ENCODE results near the gene TSC22D1.
"Not testable (repeated sequence)": the region's sequence is repeated elsewhere in the genome, so short reads cannot be mapped to it uniquely, and the experiment has no call there.

DNA sequence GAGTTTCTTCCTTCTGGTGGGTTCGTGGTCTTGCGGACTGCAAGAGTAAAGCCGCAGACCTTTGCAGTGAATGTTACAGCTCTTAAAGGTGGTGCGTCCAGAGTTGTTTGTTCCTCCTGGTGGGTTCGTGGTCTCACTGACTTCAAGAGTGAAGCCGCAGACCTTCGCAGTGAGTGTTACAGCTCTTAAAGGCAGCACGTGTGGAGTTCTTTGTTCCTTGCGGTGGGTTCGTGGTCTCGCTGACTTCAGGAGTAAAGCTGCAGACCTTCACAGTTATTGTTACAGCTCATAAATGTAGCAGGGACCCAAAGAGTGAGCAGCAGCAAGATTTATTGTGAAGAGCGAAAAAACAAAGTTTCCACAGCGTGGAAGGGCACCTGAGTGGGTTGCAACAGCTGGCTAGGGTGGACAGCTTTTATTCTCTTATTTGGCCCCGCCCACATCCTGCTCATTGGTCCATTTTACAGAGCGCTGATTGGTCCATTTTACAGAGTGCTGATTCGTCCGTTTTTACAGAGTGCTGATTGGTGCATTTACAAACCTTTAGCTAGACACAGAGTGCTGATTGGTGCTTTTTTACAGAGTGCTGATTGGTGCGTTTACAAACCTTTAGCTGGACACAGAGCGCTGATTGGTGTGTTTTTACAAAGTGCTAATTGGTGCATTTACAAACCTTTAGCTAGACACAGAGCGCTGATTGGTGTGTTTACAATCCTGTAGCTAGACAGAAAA, 17.9 kb upstream of the TSC22D1 start:
- TF ChIP-seq, protein P1, sequence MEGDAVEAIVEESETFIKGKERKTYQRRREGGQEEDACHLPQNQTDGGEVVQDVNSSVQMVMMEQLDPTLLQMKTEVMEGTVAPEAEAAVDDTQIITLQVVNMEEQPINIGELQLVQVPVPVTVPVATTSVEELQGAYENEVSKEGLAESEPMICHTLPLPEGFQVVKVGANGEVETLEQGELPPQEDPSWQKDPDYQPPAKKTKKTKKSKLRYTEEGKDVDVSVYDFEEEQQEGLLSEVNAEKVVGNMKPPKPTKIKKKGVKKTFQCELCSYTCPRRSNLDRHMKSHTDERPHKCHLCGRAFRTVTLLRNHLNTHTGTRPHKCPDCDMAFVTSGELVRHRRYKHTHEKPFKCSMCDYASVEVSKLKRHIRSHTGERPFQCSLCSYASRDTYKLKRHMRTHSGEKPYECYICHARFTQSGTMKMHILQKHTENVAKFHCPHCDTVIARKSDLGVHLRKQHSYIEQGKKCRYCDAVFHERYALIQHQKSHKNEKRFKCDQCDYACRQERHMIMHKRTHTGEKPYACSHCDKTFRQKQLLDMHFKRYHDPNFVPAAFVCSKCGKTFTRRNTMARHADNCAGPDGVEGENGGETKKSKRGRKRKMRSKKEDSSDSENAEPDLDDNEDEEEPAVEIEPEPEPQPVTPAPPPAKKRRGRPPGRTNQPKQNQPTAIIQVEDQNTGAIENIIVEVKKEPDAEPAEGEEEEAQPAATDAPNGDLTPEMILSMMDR (conservative IDR thresholded peaks at IDR 0.05; ENCODE audit: low read length) = not testable (repeated sequence)
- not testable (repeated sequence) for TF ChIP-seq EZH2phosphoT487 (IDR thresholded peaks at IDR 0.05; ENCODE audit: borderline replicate concordance)
